Trophoblast cell (in vitro differentiated cells and primary cell): ENCODE data around the gene MRM3.
A peak's percentile ranks its signal among the peaks of the same experiment; 100 is the strongest.

ENCODE experiments used
- DNase-seq, 2 donors: peaks; one replicate each; pipeline ENCODE4 v3.0.0-alpha.2; 2016
- H2AFZ ChIP-seq: 2 replicates; pipeline ENCODE4 v1.6.1; 2013; ENCODE audit warnings: low read length, moderate library complexity, mild to moderate bottlenecking; ENCODE audit not compliant: insufficient read depth, poor library complexity
- H2AK5ac ChIP-seq: 2 replicates; pipeline ENCODE4 v1.6.1; 2013; ENCODE audit warnings: mild to moderate bottlenecking, low read length
- H2BK120ac ChIP-seq: 2 replicates; pipeline ENCODE4 v1.6.1; 2013; ENCODE audit warnings: low read length, mild to moderate bottlenecking, moderate library complexity; ENCODE audit not compliant: insufficient read depth, poor library complexity
- H2BK12ac ChIP-seq: 2 replicates; pipeline ENCODE4 v1.6.1; 2013; ENCODE audit warnings: mild to moderate bottlenecking, low read length, moderate library complexity
- H2BK5ac ChIP-seq: 2 replicates; pipeline ENCODE4 v1.6.1; 2013; ENCODE audit warnings: low read length, low read depth, moderate library complexity, mild to moderate bottlenecking; ENCODE audit not compliant: poor library complexity
- H3K14ac ChIP-seq: 2 replicates; pipeline ENCODE4 v1.6.1; 2013; ENCODE audit warnings: mild to moderate bottlenecking, low read length
- H3K18ac ChIP-seq: 2 replicates; pipeline ENCODE4 v1.6.1; 2013; ENCODE audit warnings: mild to moderate bottlenecking, low read length
- H3K23ac ChIP-seq: 2 replicates; pipeline ENCODE4 v1.6.1; 2013; ENCODE audit warnings: low read length
- H3K27ac ChIP-seq: 2 replicates; pipeline ENCODE4 v1.5.1; 2013; ENCODE audit warnings: low read depth, mild to moderate bottlenecking, inconsistent platforms, low read length, moderate library complexity
- H3K27me3 ChIP-seq: 2 replicates; pipeline ENCODE4 v1.6.1; 2013; ENCODE audit warnings: inconsistent platforms, mild to moderate bottlenecking, low read length, moderate library complexity; ENCODE audit not compliant: insufficient read depth
- H3K36me3 ChIP-seq, 2 experiments: 1 replicate in 1 of 2; 2 replicates in 1 of 2; pipeline ENCODE4 v1.6.1; 2013; ENCODE audit warnings: low read length in 2 of 2, mild to moderate bottlenecking in 2 of 2, moderate library complexity in 1 of 2; ENCODE audit not compliant: insufficient read depth in 2 of 2, control insufficient read depth in 1 of 2
- H3K4ac ChIP-seq: 2 replicates; pipeline ENCODE4 v1.6.1; 2013; ENCODE audit warnings: low read depth, mild to moderate bottlenecking, low read length, moderate library complexity
- H3K4me1 ChIP-seq, 2 experiments: 1 replicate in 1 of 2; 2 replicates in 1 of 2; pipeline ENCODE4 v1.6.1; 2013; ENCODE audit warnings: low read length in 2 of 2, mild to moderate bottlenecking in 2 of 2, moderate library complexity in 1 of 2; ENCODE audit not compliant: insufficient read depth in 2 of 2, control insufficient read depth in 1 of 2
- H3K4me2 ChIP-seq: 2 replicates; pipeline ENCODE4 v1.6.1; 2013; ENCODE audit warnings: inconsistent platforms, mild to moderate bottlenecking, low read length, moderate library complexity
- H3K4me3 ChIP-seq: 2 replicates; pipeline ENCODE4 v1.5.1; 2013; ENCODE audit warnings: mild to moderate bottlenecking, low read depth, low read length, inconsistent platforms
- H3K79me1 ChIP-seq: one replicate; pipeline ENCODE4 v1.6.1; 2013; ENCODE audit warnings: low read length
- H3K79me2 ChIP-seq: 2 replicates; pipeline ENCODE4 v1.6.1; 2013; ENCODE audit warnings: low read length, mild to moderate bottlenecking; ENCODE audit not compliant: control insufficient read depth, insufficient read depth, poor library complexity
- H3K9ac ChIP-seq: 2 replicates; pipeline ENCODE4 v1.6.1; 2013; ENCODE audit warnings: mild to moderate bottlenecking, low read length
- H3K9me3 ChIP-seq: 2 replicates; pipeline ENCODE4 v1.6.1; 2013; ENCODE audit warnings: low read depth, mild to moderate bottlenecking, control low read depth, inconsistent platforms, low read length; ENCODE audit not compliant: insufficient read depth
- H4K12ac ChIP-seq: 2 replicates; pipeline ENCODE4 v1.6.1; 2013; ENCODE audit warnings: low read depth, mild to moderate bottlenecking, low read length, moderate library complexity
- H4K8ac ChIP-seq: 2 replicates; pipeline ENCODE4 v1.6.1; 2013; ENCODE audit warnings: low read depth, mild to moderate bottlenecking, low read length, moderate library complexity
- H4K91ac ChIP-seq: one replicate; pipeline ENCODE4 v1.6.1; 2013; ENCODE audit warnings: low read depth, mild to moderate bottlenecking, low read length, moderate library complexity
- WGBS: extraction: QIAGEN DNeasy Blood & Tissue Kit; methylation state at CpG from one replicate; pipeline ENCODE4 v1.1.7; 2013; ENCODE audit warnings: missing lambda C conversion rate; ENCODE audit not compliant: insufficient read length, insufficient coverage; ENCODE audit errors: extremely low coverage; 5-methylcytosine and 5-hydroxymethylcytosine counted together

Gene MRM3

DNA sequence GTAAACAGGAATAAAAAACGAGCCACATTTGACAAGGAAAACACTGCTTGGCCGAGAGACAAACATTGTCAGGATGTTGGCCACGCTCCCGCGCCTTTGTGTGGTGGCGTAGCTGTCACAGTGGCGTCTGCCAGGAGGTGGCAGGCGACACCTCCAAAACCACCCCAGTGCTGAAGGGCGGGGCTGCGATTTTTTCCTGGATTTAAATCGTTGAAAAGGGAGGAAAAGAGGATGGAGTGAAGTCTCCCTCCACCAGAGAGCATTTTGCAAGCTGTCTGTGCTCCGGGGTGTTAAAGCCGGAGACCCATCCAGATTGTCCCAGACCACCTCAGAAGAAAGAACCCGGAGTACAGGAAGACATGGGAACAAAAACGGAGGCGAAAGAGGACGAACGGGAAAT is 12.7 kb downstream of the MRM3 start:
- no peak overlapping the region for H3K4ac ChIP-seq
- no peak overlapping the region for H3K27ac ChIP-seq
- no peak overlapping the region for H2BK12ac ChIP-seq
- H4K12ac ChIP-seq = no peak overlapping the region
- no peaks in the 10 kb centered on the region for H3K27me3 ChIP-seq
- H2BK120ac ChIP-seq = no peak overlapping the region
- no peak overlapping the region for H2AFZ ChIP-seq
- no peaks in the 10 kb centered on the region for H3K9me3 ChIP-seq
- H3K36me3 ChIP-seq = peaks cover 33 to 44% of the 10 kb centered on the region in 2 experiments
- no peak overlapping the region for H3K9ac ChIP-seq
- no peaks in the 10 kb centered on the region for H3K79me2 ChIP-seq
- WGBS = no CpG with 5 or more reads among the region's 18 CpGs
- DNase-seq = peak; percentile 37 to 64
- H3K4me3 ChIP-seq = no peak overlapping the region
- no peaks in the 10 kb centered on the region for H3K79me1 ChIP-seq
- H4K91ac ChIP-seq = no peak overlapping the region
- H4K8ac ChIP-seq = no peak overlapping the region
- no peak overlapping the region for H2AK5ac ChIP-seq
- H3K23ac ChIP-seq = no peak overlapping the region
- H3K4me1 ChIP-seq = peaks cover 2 to 4% of the 10 kb centered on the region in 2 experiments
- no peak overlapping the region for H3K14ac ChIP-seq
- H3K18ac ChIP-seq = no peak overlapping the region
- no peak overlapping the region for H3K4me2 ChIP-seq
- H2BK5ac ChIP-seq = no peak overlapping the region

DNA sequence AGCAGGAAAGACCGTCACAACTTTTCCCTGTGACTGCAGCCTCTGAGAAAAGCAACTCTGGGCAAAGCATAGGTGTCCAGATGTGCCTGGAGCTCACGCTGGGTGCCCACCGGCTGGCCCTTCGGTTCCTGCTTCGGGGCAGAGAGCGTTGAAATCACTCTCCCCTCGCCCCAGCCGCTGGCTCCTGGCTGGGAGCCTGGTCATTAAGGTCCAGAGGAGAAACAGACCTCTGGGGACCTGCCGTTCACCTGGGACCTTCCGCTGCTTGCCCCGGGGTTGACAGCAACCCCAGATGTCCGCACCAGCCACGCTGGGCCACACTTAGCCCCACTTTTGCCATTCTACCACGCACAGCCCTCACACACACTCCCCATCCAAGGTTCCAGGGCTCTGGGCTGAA is 13.1 kb downstream of the MRM3 start:
- Histone ChIP-seq H3K27me3 (no peaks in the 10 kb centered on the region), H3K36me3 (peaks cover 34 to 45% of the 10 kb centered on the region in 2 experiments), H2BK5ac (no peak overlapping the region), H3K9me3 (no peaks in the 10 kb centered on the region), H2AK5ac (no peak overlapping the region), H3K27ac (no peak overlapping the region), H3K23ac (no peak overlapping the region), H4K91ac (no peak overlapping the region), H3K18ac (no peak overlapping the region), H2BK12ac (no peak overlapping the region), H3K14ac (no peak overlapping the region), H3K4ac (no peak overlapping the region), H3K79me2 (no peaks in the 10 kb centered on the region), H3K4me2 (no peak overlapping the region), H3K79me1 (no peaks in the 10 kb centered on the region), H3K4me1 (peaks cover 0 to 1% of the 10 kb centered on the region in 2 experiments), H2AFZ (no peak overlapping the region), H4K12ac (no peak overlapping the region), H3K9ac (no peak overlapping the region), H3K4me3 (no peak overlapping the region), H2BK120ac (no peak overlapping the region), H4K8ac (no peak overlapping the region)
- no CpG with 5 or more reads among the region's 14 CpGs for WGBS
- DNase-seq = no peak

DNA sequence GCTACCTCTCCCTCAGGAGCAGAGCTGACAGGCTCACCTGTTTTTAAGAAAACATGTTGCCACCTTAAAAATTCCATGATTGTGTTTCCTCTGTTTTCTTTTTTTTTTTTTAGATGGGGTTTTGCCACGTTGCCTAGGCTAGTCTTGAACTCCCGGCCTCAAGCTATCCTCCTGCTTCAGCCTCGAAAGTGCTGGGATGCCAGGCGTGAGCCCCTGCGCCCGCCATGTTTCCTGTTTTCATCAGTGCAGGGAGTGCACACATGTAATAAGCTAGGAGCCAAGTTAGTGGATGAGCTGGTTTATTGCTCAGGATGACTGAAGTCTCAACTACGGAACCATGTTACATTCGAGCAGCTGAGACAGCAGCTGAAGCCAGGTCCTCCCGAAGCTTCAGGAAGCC is 13.6 kb downstream of the MRM3 start:
- no peak overlapping the region for H2BK120ac ChIP-seq
- no peaks in the 10 kb centered on the region for H3K9me3 ChIP-seq
- H3K4me1 ChIP-seq = no peaks in the 10 kb centered on the region
- H4K12ac ChIP-seq = no peak overlapping the region
- no peak overlapping the region for H3K14ac ChIP-seq
- no peaks in the 10 kb centered on the region for H3K27me3 ChIP-seq
- H3K23ac ChIP-seq = no peak overlapping the region
- no peak overlapping the region for H3K27ac ChIP-seq
- no peak overlapping the region for H2BK5ac ChIP-seq
- no CpG with 5 or more reads among the region's 9 CpGs for WGBS
- no peak overlapping the region for H4K8ac ChIP-seq
- H3K4me2 ChIP-seq = no peak overlapping the region
- no peak overlapping the region for H4K91ac ChIP-seq
- DNase-seq = no peak
- no peak overlapping the region for H2AFZ ChIP-seq
- no peak overlapping the region for H3K4ac ChIP-seq
- no peak overlapping the region for H3K18ac ChIP-seq
- no peak overlapping the region for H3K9ac ChIP-seq
- H3K36me3 ChIP-seq = peaks cover 39 to 49% of the 10 kb centered on the region in 2 experiments
- no peaks in the 10 kb centered on the region for H3K79me1 ChIP-seq
- H2AK5ac ChIP-seq = no peak overlapping the region
- no peak overlapping the region for H3K4me3 ChIP-seq
- H2BK12ac ChIP-seq = no peak overlapping the region
- H3K79me2 ChIP-seq = no peaks in the 10 kb centered on the region

DNA sequence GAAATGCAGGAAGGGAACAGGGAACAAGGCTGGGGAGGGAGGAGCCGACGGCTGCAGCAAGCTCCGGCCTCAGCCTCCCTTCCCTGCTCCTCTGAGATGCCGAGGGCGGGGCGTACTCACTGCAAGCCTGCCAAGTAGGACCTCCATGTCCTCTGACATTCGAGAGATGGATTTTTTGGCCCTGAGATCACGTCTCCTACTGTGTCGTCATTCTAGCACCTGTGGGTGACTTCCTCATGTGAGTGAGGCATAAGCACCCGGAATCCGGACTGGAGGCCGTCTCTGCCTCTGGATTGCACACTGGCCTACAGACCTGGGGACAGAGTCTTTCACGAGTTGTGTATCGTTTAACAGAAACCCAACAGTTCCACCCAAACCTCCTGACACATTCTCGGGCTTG is 14.5 kb downstream of the MRM3 start:
- WGBS = no CpG with 5 or more reads among the region's 15 CpGs
- no peak for DNase-seq
- no peak overlapping the region for H3K27ac ChIP-seq
- no peak overlapping the region for H2AFZ ChIP-seq
- no peak overlapping the region for H3K4me3 ChIP-seq
- no peak overlapping the region for H3K4me2 ChIP-seq
- H2BK5ac ChIP-seq = no peak overlapping the region
- no peaks in the 10 kb centered on the region for H3K27me3 ChIP-seq
- H3K23ac ChIP-seq = no peak overlapping the region
- H3K4ac ChIP-seq = no peak overlapping the region
- no peak overlapping the region for H2AK5ac ChIP-seq
- H4K91ac ChIP-seq = no peak overlapping the region
- no peak overlapping the region for H4K12ac ChIP-seq
- H3K36me3 ChIP-seq = peaks cover 39 to 47% of the 10 kb centered on the region in 2 experiments
- H3K79me2 ChIP-seq = no peaks in the 10 kb centered on the region
- no peak overlapping the region for H3K18ac ChIP-seq
- H3K14ac ChIP-seq = no peak overlapping the region
- H2BK12ac ChIP-seq = no peak overlapping the region
- H4K8ac ChIP-seq = no peak overlapping the region
- no peak overlapping the region for H3K9ac ChIP-seq
- no peaks in the 10 kb centered on the region for H3K79me1 ChIP-seq
- no peak overlapping the region for H2BK120ac ChIP-seq
- no peaks in the 10 kb centered on the region for H3K9me3 ChIP-seq
- no peaks in the 10 kb centered on the region for H3K4me1 ChIP-seq
